ENCODE data around the gene GSN. TPM values are rescaled to one million over a fixed set of nuclear protein-coding genes. Genes with fewer than 3 reads are reported as not detected.

Gene GSN
- total and polyA plus RNA-seq, 2 of the 13 experiments (the other 11 are each of a cell fraction or from before 2014, with no cell fraction given), result 294 to 307 TPM

GRCh38 chr9:121322737-121323448 lies 54.9 kb downstream of the GSN start (continued):
- TF ChIP-seq NCOA2 (CRISPR knock-in tag; IDR thresholded peaks at IDR 0.05) (no peak), ARID5B (CRISPR knock-in tag; IDR thresholded peaks at IDR 0.05) (peak; percentile 28; the same call in 1 of the 2 replicates), ZNF224 (CRISPR knock-in tag; IDR thresholded peaks at IDR 0.05) (no peak), JDP2 (CRISPR knock-in tag; IDR thresholded peaks at IDR 0.05; ENCODE audit: borderline replicate concordance) (no peak), ZNF713 (CRISPR knock-in tag; IDR thresholded peaks at IDR 0.05) (no peak), PAWR (CRISPR knock-in tag; IDR thresholded peaks at IDR 0.05; ENCODE audit: borderline replicate concordance) (no peak), ZNF292 (CRISPR knock-in tag; IDR thresholded peaks at IDR 0.05; ENCODE audit: borderline replicate concordance, low read depth) (no peak), ZBTB21 (CRISPR knock-in tag; IDR thresholded peaks at IDR 0.05) (no peak), ELF4 (CRISPR knock-in tag; IDR thresholded peaks at IDR 0.05; ENCODE audit: borderline replicate concordance) (no peak), GATAD2A (CRISPR knock-in tag; IDR thresholded peaks at IDR 0.05) (0 out of 2 replicates have a peak, but pooled peaks have one; percentile 24), CENPT (CRISPR knock-in tag; IDR thresholded peaks at IDR 0.05; ENCODE audit: low read depth) (no peak), KAT8 (CRISPR knock-in tag; IDR thresholded peaks at IDR 0.05) (no peak), SALL1 (CRISPR knock-in tag; IDR thresholded peaks at IDR 0.05) (0 out of 2 replicates have a peak, but pooled peaks have one; percentile 1), ZNF10 (CRISPR knock-in tag; IDR thresholded peaks at IDR 0.05; ENCODE audit: borderline replicate concordance, low read depth) (no peak), ZSCAN30 (CRISPR knock-in tag; IDR thresholded peaks at IDR 0.05) (no peak), ZNF775 (CRISPR knock-in tag; IDR thresholded peaks at IDR 0.05; ENCODE audit: borderline replicate concordance) (no peak), GFI1 (CRISPR knock-in tag; IDR thresholded peaks at IDR 0.05; ENCODE audit: borderline replicate concordance) (no peak), RNF219 (CRISPR knock-in tag; IDR thresholded peaks at IDR 0.05) (no peak), ZEB1 (IDR thresholded peaks at IDR 0.05; ENCODE audit: insufficient replicate concordance, low read depth) (no peak), MXD4 (CRISPR knock-in tag; IDR thresholded peaks at IDR 0.05) (no peak), U2AF2 (IDR thresholded peaks at IDR 0.05; ENCODE audit: low read depth, low read length) (no peak), IKZF5 (CRISPR knock-in tag; IDR thresholded peaks at IDR 0.05) (no peak), ZNF547 (CRISPR knock-in tag; IDR thresholded peaks at IDR 0.05) (no peak), ZMAT5 (CRISPR knock-in tag; IDR thresholded peaks at IDR 0.05; ENCODE audit: borderline replicate concordance, low read depth) (no peak)

Data from HepG2 (cell line).